Measurements from ENCODE around the gene MLXIP. TPM values are rescaled to one million over a fixed set of nuclear protein-coding genes. Genes with fewer than 3 reads are reported as not detected.

The MLXIP gene
- total and polyA plus RNA-seq, 2 donors from 2014 or later = 10.9 to 67.6 TPM

DNA sequence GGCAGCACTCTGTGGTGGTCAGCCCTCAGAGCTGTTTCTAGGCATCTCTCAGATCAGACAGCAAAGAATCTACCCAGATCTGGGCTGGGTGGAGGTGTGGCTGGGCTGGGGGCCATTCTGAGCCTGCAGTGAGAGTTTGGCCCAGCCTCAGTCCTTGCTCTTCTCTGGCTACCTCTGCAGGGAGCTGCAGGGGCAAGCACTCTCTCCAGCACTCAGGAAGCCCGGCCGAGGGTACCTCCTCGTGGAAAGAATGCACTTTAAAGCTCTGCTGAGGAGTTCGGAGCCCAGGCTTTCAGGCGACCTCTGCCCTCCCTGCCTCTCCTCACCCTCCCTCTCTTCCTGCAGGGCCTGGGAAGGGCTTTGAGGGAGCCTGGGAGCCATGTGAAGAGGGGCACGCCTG, 64.3 kb downstream of the MLXIP start:
- intact Hi-C loops (cut with DNase I) = no loop called here
- Histone ChIP-seq H3K9ac (ENCODE audit: low read length in 3 of 3) (no peak overlapping the region), H3K4me3 (ENCODE audit: low read length in 3 of 3) (no peak overlapping the region), H3K36me3 (ENCODE audit: control insufficient read depth in 2 of 3, insufficient read depth in 3 of 3, low read length in 3 of 3) (peaks cover 0 to 31% (median 24%) of the 10 kb centered on the region in 3 donors), H3K4me1 (ENCODE audit: control insufficient read depth in 2 of 3, insufficient read depth in 2 of 3, low read depth in 1 of 3, low read length in 3 of 3) (peaks cover 0 to 4% (median 0%) of the 10 kb centered on the region in 3 donors), H3K9me3 (ENCODE audit: control insufficient read depth in 2 of 3, insufficient read depth in 1 of 3, low read length in 3 of 3) (no peaks in the 10 kb centered on the region), H3K27ac (ENCODE audit: low read depth in 2 of 2, low read length in 2 of 2) (no peak overlapping the region), H3K27me3 (ENCODE audit: control insufficient read depth, insufficient read depth, low read length) (no peaks in the 10 kb centered on the region)
- no peak for TF ChIP-seq CTCF (IDR thresholded peaks at IDR 0.05; ENCODE audit: borderline replicate concordance, extremely low read depth, insufficient read depth)
- FAIRE-seq = no peak
- DNase-seq = no peak

DNA sequence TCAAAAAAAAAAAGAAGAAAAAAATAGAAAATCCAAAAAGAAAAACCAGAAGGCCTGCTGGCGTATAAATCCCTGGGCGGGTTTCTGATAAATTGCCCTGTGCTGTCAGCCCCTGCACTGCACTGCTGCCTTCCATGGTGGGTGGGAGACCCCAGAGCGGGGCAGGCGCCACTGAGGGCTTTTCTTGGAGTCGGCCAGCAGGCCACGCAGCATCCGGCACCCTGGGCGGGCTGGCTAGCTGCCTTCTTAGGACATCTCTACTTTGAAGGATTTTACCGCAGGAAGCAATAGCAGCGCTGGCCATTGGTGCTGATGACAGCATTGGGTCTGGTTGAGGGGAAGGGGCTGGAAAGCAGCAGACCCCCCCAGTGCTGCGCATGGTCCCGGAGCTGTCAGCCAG, 66.3 kb downstream of the MLXIP start:
- Histone ChIP-seq H3K4me1 (ENCODE audit: control insufficient read depth in 2 of 3, insufficient read depth in 2 of 3, low read depth in 1 of 3, low read length in 3 of 3) (peaks cover 0 to 6% (median 0%) of the 10 kb centered on the region in 3 donors), H3K9ac (ENCODE audit: low read length in 3 of 3) (no peak overlapping the region), H3K27me3 (ENCODE audit: control insufficient read depth, insufficient read depth, low read length) (no peaks in the 10 kb centered on the region), H3K4me3 (ENCODE audit: low read length in 3 of 3) (no peak overlapping the region), H3K27ac (ENCODE audit: low read depth in 2 of 2, low read length in 2 of 2) (no peak overlapping the region), H3K36me3 (ENCODE audit: control insufficient read depth in 2 of 3, insufficient read depth in 3 of 3, low read length in 3 of 3) (peaks cover 0 to 23% (median 16%) of the 10 kb centered on the region in 3 donors), H3K9me3 (ENCODE audit: control insufficient read depth in 2 of 3, insufficient read depth in 1 of 3, low read length in 3 of 3) (no peaks in the 10 kb centered on the region)
- intact Hi-C loops (cut with DNase I) = no loop called here
- DNase-seq = no peak
- no peak for FAIRE-seq
- no peak for TF ChIP-seq CTCF (IDR thresholded peaks at IDR 0.05; ENCODE audit: borderline replicate concordance, extremely low read depth, insufficient read depth)

DNA sequence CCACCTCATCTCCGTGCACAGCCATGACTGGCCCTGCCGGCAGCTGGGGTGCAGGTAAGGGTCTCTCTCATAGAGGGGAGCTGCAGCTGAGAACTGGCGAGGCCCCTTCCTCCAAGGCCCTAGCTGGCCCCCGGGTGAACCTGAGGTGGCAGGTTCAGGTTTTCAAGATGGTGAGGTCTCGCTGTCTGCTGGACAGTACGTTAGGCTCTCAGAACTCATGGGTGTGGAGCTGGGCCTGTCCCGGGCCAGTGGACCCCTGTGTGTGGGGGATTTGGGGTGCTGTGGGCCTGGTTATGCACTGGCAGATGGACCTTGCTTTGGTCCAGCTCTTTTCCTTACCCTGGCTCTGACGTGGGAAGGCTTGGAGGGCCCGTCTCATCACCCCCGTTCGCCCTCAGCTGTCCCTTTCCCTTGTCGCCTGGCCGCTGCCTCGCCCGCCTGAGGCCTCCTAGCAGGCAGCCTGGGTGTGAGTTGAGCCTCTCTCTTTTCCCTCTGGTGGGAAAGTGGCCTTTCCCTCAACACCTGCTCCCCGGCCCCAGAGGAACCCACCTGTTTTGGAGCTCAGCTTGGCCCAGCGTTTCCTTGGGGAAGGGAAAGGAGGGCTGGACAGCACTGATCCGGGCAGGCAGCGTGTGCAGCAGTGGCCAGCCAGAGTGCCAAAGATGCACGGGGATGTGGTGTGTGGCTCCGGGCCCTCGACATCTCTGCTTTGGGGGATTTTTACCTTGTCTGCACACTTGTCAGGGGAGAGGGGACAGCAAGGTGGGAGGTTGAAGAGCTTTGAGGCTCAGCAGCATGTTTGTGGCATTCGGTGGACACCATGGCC, 67.2 kb downstream of the MLXIP start:
- no peak for FAIRE-seq
- no peak overlapping the region for H3K4me3 ChIP-seq (ENCODE audit: low read length in 3 of 3)
- no peaks in the 10 kb centered on the region for H3K9me3 ChIP-seq (ENCODE audit: control insufficient read depth in 2 of 3, insufficient read depth in 1 of 3, low read length in 3 of 3)
- no peaks in the 10 kb centered on the region for H3K27me3 ChIP-seq (ENCODE audit: control insufficient read depth, insufficient read depth, low read length)
- TF ChIP-seq CTCF (IDR thresholded peaks at IDR 0.05; ENCODE audit: borderline replicate concordance, extremely low read depth, insufficient read depth) = no peak
- H3K27ac ChIP-seq (ENCODE audit: low read depth in 2 of 2, low read length in 2 of 2) = no peak overlapping the region
- H3K9ac ChIP-seq (ENCODE audit: low read length in 3 of 3) = no peak overlapping the region
- intact Hi-C loops (cut with DNase I) = no loop called here
- peaks cover 0 to 23% (median 13%) of the 10 kb centered on the region in 3 donors for H3K36me3 ChIP-seq (ENCODE audit: control insufficient read depth in 2 of 3, insufficient read depth in 3 of 3, low read length in 3 of 3)
- no peak for DNase-seq
- peaks cover 0 to 6% (median 0%) of the 10 kb centered on the region in 3 donors for H3K4me1 ChIP-seq (ENCODE audit: control insufficient read depth in 2 of 3, insufficient read depth in 2 of 3, low read depth in 1 of 3, low read length in 3 of 3)
